WTC11 (cell line): ENCODE results near the gene TSC1. TPM values are rescaled to one million over a fixed set of nuclear protein-coding genes. Genes with fewer than 3 reads are reported as not detected.

Experiments
- ATAC-seq: fragments of 200-7000 bp; cut with Tn5 transposase; 2 replicates; pipeline ENCODE4 v1.10.0; 2021; ENCODE audit warnings: mild to moderate bottlenecking, moderate library complexity
- CTCF ChIA-PET: fragments of 300-600 bp; sonication (Branson Sonifier 250); formaldehyde crosslinking; loops from one replicate; lab custom pipeline; 2021; ENCODE audit warnings: antibody characterized with exemption; lab: Charles Lee
- POLR2A ChIA-PET: fragments of 350-600 bp; sonication (Branson Sonifier 250); formaldehyde crosslinking; loops from one replicate; lab custom pipeline; 2021; ENCODE audit warnings: antibody characterized with exemption; lab: Charles Lee
- DNase-seq: peaks from one replicate; pipeline ENCODE4 v3.0.0; 2021; ENCODE audit warnings: low spot score
- H3K27ac Mint-ChIP-seq: 2 replicates; pipeline ENCODE4 v1.8.0; 2021; ENCODE audit warnings: mixed read lengths
- H3K27me3 Mint-ChIP-seq: 2 replicates; pipeline ENCODE4 v1.8.0; 2021; ENCODE audit warnings: low read depth, mild to moderate bottlenecking, moderate library complexity, mixed read lengths
- H3K36me3 Mint-ChIP-seq: 2 replicates; pipeline ENCODE4 v1.8.0; 2021; ENCODE audit warnings: mixed read lengths
- H3K4me1 Mint-ChIP-seq: 2 replicates; pipeline ENCODE4 v1.8.0; 2022; ENCODE audit warnings: mixed read lengths
- H3K4me3 Mint-ChIP-seq: 2 replicates; pipeline ENCODE4 v1.8.0; 2021; ENCODE audit warnings: mild to moderate bottlenecking, moderate library complexity, mixed read lengths
- H3K9me3 Mint-ChIP-seq: 2 replicates; pipeline ENCODE4 v1.8.0; 2021; ENCODE audit warnings: mixed read lengths
- CBFB ChIP-seq: sonication (generic); formaldehyde crosslinking; IDR thresholded peaks from 2 replicates; pipeline ENCODE4 v1.8.1; 2022; ENCODE audit warnings: mild to moderate bottlenecking, low read depth, missing genetic modification reagents
- CDX4 ChIP-seq: fragments of 250-450 bp; sonication (Bioruptor Pico); IDR thresholded peaks from 2 replicates; pipeline ENCODE4 v1.9.0; 2021; ENCODE audit warnings: moderate library complexity, mild to moderate bottlenecking, inconsistent platforms, borderline replicate concordance
- CREB1 ChIP-seq: sonication (generic); formaldehyde crosslinking; IDR thresholded peaks from 2 replicates; pipeline ENCODE4 v1.8.0; 2023; ENCODE audit warnings: mild to moderate bottlenecking, missing genetic modification reagents
- CREM ChIP-seq: sonication (generic); formaldehyde crosslinking; IDR thresholded peaks from 2 replicates; pipeline ENCODE4 v1.8.1; 2022; ENCODE audit warnings: mild to moderate bottlenecking, missing genetic modification reagents, moderate library complexity
- EMX1 ChIP-seq: fragments of 250-450 bp; sonication (Bioruptor Pico); IDR thresholded peaks from 2 replicates; pipeline ENCODE4 v1.8.0; 2021; ENCODE audit warnings: mild to moderate bottlenecking
- HMGA2 ChIP-seq: fragments of 250-450 bp; sonication (Bioruptor Pico); IDR thresholded peaks from 2 replicates; pipeline ENCODE4 v1.4.0; 2021; ENCODE audit warnings: mild to moderate bottlenecking, moderate library complexity
- HMGXB4 ChIP-seq: sonication (generic); formaldehyde crosslinking; IDR thresholded peaks from 2 replicates; pipeline ENCODE4 v1.8.1; 2023; ENCODE audit warnings: mild to moderate bottlenecking, moderate library complexity, missing genetic modification reagents
- MLX ChIP-seq: sonication (generic); formaldehyde crosslinking; IDR thresholded peaks from 2 replicates; pipeline ENCODE4 v1.8.1; 2023; ENCODE audit warnings: mild to moderate bottlenecking, missing genetic modification reagents, moderate library complexity
- MYBL2 ChIP-seq: sonication (generic); formaldehyde crosslinking; IDR thresholded peaks from 2 replicates; pipeline ENCODE4 v1.8.1; 2023; ENCODE audit warnings: mild to moderate bottlenecking, moderate library complexity, missing genetic modification reagents
- NR1H2 ChIP-seq: sonication (generic); formaldehyde crosslinking; IDR thresholded peaks from 2 replicates; pipeline ENCODE4 v1.9.0; 2021; ENCODE audit warnings: mild to moderate bottlenecking, moderate library complexity, missing genetic modification reagents
- RORB ChIP-seq: fragments of 250-450 bp; sonication (Bioruptor Pico); IDR thresholded peaks from 2 replicates; pipeline ENCODE4 v1.9.0; 2021; ENCODE audit warnings: mild to moderate bottlenecking
- SMAD3 ChIP-seq: sonication (generic); formaldehyde crosslinking; IDR thresholded peaks from 2 replicates; pipeline ENCODE4 v1.8.0; 2022; ENCODE audit warnings: missing genetic modification reagents, mild to moderate bottlenecking, borderline replicate concordance
- USF1 ChIP-seq: sonication (generic); formaldehyde crosslinking; IDR thresholded peaks from 2 replicates; pipeline ENCODE4 v1.8.0; 2022; ENCODE audit warnings: mild to moderate bottlenecking, missing genetic modification reagents
- USF2 ChIP-seq: sonication (generic); formaldehyde crosslinking; IDR thresholded peaks from 2 replicates; pipeline ENCODE4 v1.8.1; 2023; ENCODE audit warnings: mild to moderate bottlenecking, missing genetic modification reagents, moderate library complexity
- ZNF317 ChIP-seq: sonication (generic); formaldehyde crosslinking; IDR thresholded peaks from 2 replicates; pipeline ENCODE4 v1.8.1; 2023; ENCODE audit warnings: low read depth, mild to moderate bottlenecking, moderate library complexity, missing genetic modification reagents, borderline replicate concordance
- ZNF396 ChIP-seq: fragments of 250-450 bp; sonication (Bioruptor Pico); IDR thresholded peaks from 2 replicates; pipeline ENCODE4 v1.8.0; 2021; ENCODE audit warnings: mild to moderate bottlenecking, moderate library complexity, borderline replicate concordance
- ZNF416 ChIP-seq: fragments of 250-450 bp; sonication (Bioruptor Pico); IDR thresholded peaks from 2 replicates; pipeline ENCODE4 v1.9.0; 2021; ENCODE audit warnings: mild to moderate bottlenecking, inconsistent platforms
- ZNF671 ChIP-seq: fragments of 250-450 bp; sonication (Bioruptor Pico); IDR thresholded peaks from 2 replicates; pipeline ENCODE4 v1.8.0; 2021; ENCODE audit warnings: mild to moderate bottlenecking
- ZSCAN18 ChIP-seq: fragments of 250-450 bp; sonication (Bioruptor Pico); IDR thresholded peaks from 2 replicates; pipeline ENCODE4 v2.1.2; 2022; ENCODE audit warnings: mild to moderate bottlenecking, moderate library complexity
- total RNA-seq: library from RNA; stranded (reverse); gene quantifications from 3 replicates; pipeline ENCODE4 v1.2.3, GENCODE V29; 2021
- TF ChIP-seq, protein P1 (sequence below): sonication (generic); formaldehyde crosslinking; IDR thresholded peaks from 2 replicates; pipeline ENCODE4 v1.8.1; 2022; ENCODE audit warnings: low read depth, missing genetic modification reagents, borderline replicate concordance
- TF ChIP-seq, protein P2 (sequence below): sonication (generic); formaldehyde crosslinking; IDR thresholded peaks from 2 replicates; pipeline ENCODE4 v1.8.1; 2022; ENCODE audit warnings: missing genetic modification reagents, borderline replicate concordance
- TF ChIP-seq, protein P3 (sequence below): sonication (generic); formaldehyde crosslinking; IDR thresholded peaks from 2 replicates; pipeline ENCODE4 v1.8.1; 2022; ENCODE audit warnings: mild to moderate bottlenecking, moderate library complexity, missing genetic modification reagents

The TSC1 gene
- total RNA-seq, 1 experiment from 2014 or later: 52.9 TPM

- TF ChIP-seq CREB1 (CRISPR knock-in tag) (no peak), RORB (no peak), MYBL2 (CRISPR knock-in tag) (no peak), CBFB (no peak), ZNF396 (CRISPR knock-in tag) (no peak), CDX4 (no peak), CREM (CRISPR knock-in tag) (no peak)
- TF ChIP-seq, protein P1, sequence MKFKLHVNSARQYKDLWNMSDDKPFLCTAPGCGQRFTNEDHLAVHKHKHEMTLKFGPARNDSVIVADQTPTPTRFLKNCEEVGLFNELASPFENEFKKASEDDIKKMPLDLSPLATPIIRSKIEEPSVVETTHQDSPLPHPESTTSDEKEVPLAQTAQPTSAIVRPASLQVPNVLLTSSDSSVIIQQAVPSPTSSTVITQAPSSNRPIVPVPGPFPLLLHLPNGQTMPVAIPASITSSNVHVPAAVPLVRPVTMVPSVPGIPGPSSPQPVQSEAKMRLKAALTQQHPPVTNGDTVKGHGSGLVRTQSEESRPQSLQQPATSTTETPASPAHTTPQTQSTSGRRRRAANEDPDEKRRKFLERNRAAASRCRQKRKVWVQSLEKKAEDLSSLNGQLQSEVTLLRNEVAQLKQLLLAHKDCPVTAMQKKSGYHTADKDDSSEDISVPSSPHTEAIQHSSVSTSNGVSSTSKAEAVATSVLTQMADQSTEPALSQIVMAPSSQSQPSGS (CRISPR knock-in tag): no peak
- TF ChIP-seq, protein P2, sequence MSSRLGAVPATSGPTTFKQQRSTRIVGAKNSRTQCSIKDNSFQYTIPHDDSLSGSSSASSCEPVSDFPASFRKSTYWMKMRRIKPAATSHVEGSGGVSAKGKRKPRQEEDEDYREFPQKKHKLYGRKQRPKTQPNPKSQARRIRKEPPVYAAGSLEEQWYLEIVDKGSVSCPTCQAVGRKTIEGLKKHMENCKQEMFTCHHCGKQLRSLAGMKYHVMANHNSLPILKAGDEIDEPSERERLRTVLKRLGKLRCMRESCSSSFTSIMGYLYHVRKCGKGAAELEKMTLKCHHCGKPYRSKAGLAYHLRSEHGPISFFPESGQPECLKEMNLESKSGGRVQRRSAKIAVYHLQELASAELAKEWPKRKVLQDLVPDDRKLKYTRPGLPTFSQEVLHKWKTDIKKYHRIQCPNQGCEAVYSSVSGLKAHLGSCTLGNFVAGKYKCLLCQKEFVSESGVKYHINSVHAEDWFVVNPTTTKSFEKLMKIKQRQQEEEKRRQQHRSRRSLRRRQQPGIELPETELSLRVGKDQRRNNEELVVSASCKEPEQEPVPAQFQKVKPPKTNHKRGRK (CRISPR knock-in tag): no peak
- TF ChIP-seq, protein P3, sequence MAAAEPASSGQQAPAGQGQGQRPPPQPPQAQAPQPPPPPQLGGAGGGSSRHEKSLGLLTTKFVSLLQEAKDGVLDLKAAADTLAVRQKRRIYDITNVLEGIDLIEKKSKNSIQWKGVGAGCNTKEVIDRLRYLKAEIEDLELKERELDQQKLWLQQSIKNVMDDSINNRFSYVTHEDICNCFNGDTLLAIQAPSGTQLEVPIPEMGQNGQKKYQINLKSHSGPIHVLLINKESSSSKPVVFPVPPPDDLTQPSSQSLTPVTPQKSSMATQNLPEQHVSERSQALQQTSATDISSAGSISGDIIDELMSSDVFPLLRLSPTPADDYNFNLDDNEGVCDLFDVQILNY: no peak
Measured at GRCh38 chr9:132993511-132993939, 49.1 kb upstream of the TSC1 start (continued).

- Mint-ChIP-seq H3K36me3 (no peaks in the 10 kb centered on the region), H3K4me1 (peaks cover 37% of the 10 kb centered on the region), H3K9me3 (peaks cover 5% of the 10 kb centered on the region), H3K27me3 (peaks cover 3% of the 10 kb centered on the region; the same call in 1 of the 2 replicates), H3K4me3 (no peak overlapping the region), H3K27ac (no peak overlapping the region)
- DNase-seq: peak; percentile 5
- no peak for ATAC-seq
- TF ChIP-seq MLX (CRISPR knock-in tag) (no peak), HMGXB4 (CRISPR knock-in tag) (no peak)
- POLR2A ChIA-PET: no interaction called here
- CTCF ChIA-PET: interaction anchor here (1.3 to 3.4 kb wide), 2 partner anchors 14 to 31 kb away, joined by 5 to 23 read pairs; partner anchors contain the start of gene GFI1B
Measured at GRCh38 chr9:132991351-132992300, 47.2 kb upstream of the TSC1 start.

GRCh38 chr9:132990781-132991180, 46.4 kb upstream of the TSC1 start:
- Mint-ChIP-seq H3K4me3 (no peak overlapping the region), H3K36me3 (no peaks in the 10 kb centered on the region), H3K27ac (no peak overlapping the region), H3K27me3 (peaks cover 3% of the 10 kb centered on the region; the same call in 1 of the 2 replicates), H3K9me3 (peaks cover 5% of the 10 kb centered on the region), H3K4me1 (peaks cover 37% of the 10 kb centered on the region)
- ChIA-PET POLR2A (no interaction called here), CTCF (interaction anchor here (0.8 to 3.4 kb wide), 3 partner anchors 13 to 31 kb away, joined by 4 to 23 read pairs (median 5); partner anchors contain the start of gene GFI1B)
- no peak for DNase-seq
- ATAC-seq: no peak
- TF ChIP-seq ZSCAN18 (CRISPR knock-in tag): no peak
- TF ChIP-seq EMX1 (CRISPR knock-in tag): no peak
- TF ChIP-seq ZNF416 (CRISPR knock-in tag): no peak
- no peak for TF ChIP-seq HMGA2
- TF ChIP-seq USF1: no peak
- TF ChIP-seq SMAD3 (CRISPR knock-in tag): no peak
- TF ChIP-seq NR1H2: no peak
- no peak for TF ChIP-seq USF2 (CRISPR knock-in tag)
- no peak for TF ChIP-seq ZNF317
- no peak for TF ChIP-seq ZNF671 (CRISPR knock-in tag)
